IMR-90 (cell line): ENCODE results near the gene GNB4. TPM values are rescaled to one million over a fixed set of nuclear protein-coding genes. Genes with fewer than 3 reads are reported as not detected.

Experiments
- ATAC-seq: fragments of 200-7000 bp; cut with Tn5 transposase; 2 replicates; pipeline ENCODE4 v1.9.1; 2020; ENCODE audit warnings: low read depth, mild to moderate bottlenecking, moderate library complexity
- BruUV-seq: library from RNA; stranded (reverse); fragments of 400-500 nt; replicated peaks from 2 replicates; lab custom pipeline; 2021; lab: Mats Ljungman, UMichigan
- CTCF ChIA-PET: fragments of 300-600 bp; formaldehyde crosslinking; extraction: SDS; loops from one replicate; lab custom pipeline; 2021; ENCODE audit warnings: antibody characterized with exemption; lab: Yijun Ruan, JAX
- POLR2A ChIA-PET: fragments of 300-600 bp; sonication (Branson Sonifier 250); formaldehyde crosslinking; loops from one replicate; lab custom pipeline; 2022; ENCODE audit warnings: antibody characterized with exemption; ENCODE audit not compliant: unreplicated experiment; lab: Charles Lee
- DNase-seq: peaks from one replicate; pipeline ENCODE4 v3.0.0; 2013
- H2AFZ ChIP-seq: replicated peaks from 2 replicates; pipeline ENCODE3; 2013; ENCODE audit warnings: low read length, mild to moderate bottlenecking; ENCODE audit not compliant: poor library complexity
- H2AK5ac ChIP-seq: 2 replicates; pipeline ENCODE4 v1.6.1; 2013; ENCODE audit warnings: low read depth, low read length, inconsistent platforms
- H2AK9ac ChIP-seq: replicated peaks from 2 replicates; pipeline ENCODE3; 2013; ENCODE audit warnings: mild to moderate bottlenecking, low read depth, low read length, moderate library complexity; ENCODE audit not compliant: poor library complexity
- H2BK120ac ChIP-seq: 2 replicates; pipeline ENCODE4 v1.6.1; 2013; ENCODE audit warnings: low read depth, low read length, inconsistent platforms
- H2BK15ac ChIP-seq: 3 replicates; pipeline ENCODE4 v1.6.1; 2013; ENCODE audit warnings: low read depth, low read length, inconsistent platforms
- H2BK20ac ChIP-seq: 2 replicates; pipeline ENCODE4 v1.6.1; 2013; ENCODE audit warnings: low read depth, mild to moderate bottlenecking, inconsistent platforms, low read length, moderate library complexity
- H2BK5ac ChIP-seq: 2 replicates; pipeline ENCODE4 v1.6.1; 2013; ENCODE audit warnings: mild to moderate bottlenecking, low read depth, low read length, inconsistent platforms; ENCODE audit not compliant: poor library complexity, severe bottlenecking
- H3K14ac ChIP-seq: replicated peaks from 2 replicates; pipeline ENCODE4 v1.6.1; 2013; ENCODE audit warnings: low read depth, low read length, inconsistent platforms
- H3K18ac ChIP-seq: 2 replicates; pipeline ENCODE4 v1.6.1; 2013; ENCODE audit warnings: low read depth, low read length, control low read depth
- H3K23ac ChIP-seq: 2 replicates; pipeline ENCODE4 v1.6.1; 2013; ENCODE audit warnings: low read depth, low read length, inconsistent platforms
- H3K27ac ChIP-seq: 2 replicates; pipeline ENCODE4 v1.5.1; 2013; ENCODE audit warnings: mild to moderate bottlenecking, control low read depth, low read length; ENCODE audit not compliant: insufficient read depth
- H3K27me3 ChIP-seq: 2 replicates; pipeline ENCODE4 v1.6.1; 2013; ENCODE audit warnings: low read length; ENCODE audit not compliant: control insufficient read depth, insufficient read depth
- H3K36me3 ChIP-seq: 2 replicates; pipeline ENCODE4 v1.6.1; 2013; ENCODE audit warnings: low read length, mixed read lengths; ENCODE audit not compliant: control insufficient read depth, insufficient read depth
- H3K4ac ChIP-seq: 2 replicates; pipeline ENCODE4 v1.6.1; 2013; ENCODE audit warnings: low read depth, low read length, inconsistent platforms
- H3K4me1 ChIP-seq: 2 replicates; pipeline ENCODE4 v1.6.1; 2013; ENCODE audit warnings: low read length, mixed read lengths; ENCODE audit not compliant: control insufficient read depth, insufficient read depth
- H3K4me2 ChIP-seq: 2 replicates; pipeline ENCODE4 v1.6.1; 2013; ENCODE audit warnings: low read depth, mild to moderate bottlenecking, control low read depth, low read length, moderate library complexity
- H3K4me3 ChIP-seq: 2 replicates; pipeline ENCODE4 v1.5.1; 2013; ENCODE audit warnings: low read depth, mild to moderate bottlenecking, control low read depth, low read length, moderate library complexity; ENCODE audit not compliant: insufficient read depth
- H3K56ac ChIP-seq: 2 replicates; pipeline ENCODE4 v1.6.1; 2013; ENCODE audit warnings: low read length, inconsistent platforms; ENCODE audit not compliant: insufficient read depth; ENCODE audit errors: extremely low read depth
- H3K79me1 ChIP-seq, 2 experiments: 2 replicates each; pipeline ENCODE4 v1.6.1; 2013; ENCODE audit warnings: low read length in 2 of 2, inconsistent platforms in 1 of 2, low read depth in 1 of 2
- H3K9ac ChIP-seq: 2 replicates; pipeline ENCODE4 v1.6.1; 2013; ENCODE audit warnings: low read depth, low read length, control low read depth
- H3K9me1 ChIP-seq: 2 replicates; pipeline ENCODE4 v1.6.1; 2013; ENCODE audit warnings: low read length, inconsistent platforms; ENCODE audit not compliant: insufficient read depth
- H3K9me3 ChIP-seq: 2 replicates; pipeline ENCODE4 v1.6.1; 2013; ENCODE audit warnings: low read length; ENCODE audit not compliant: control insufficient read depth, insufficient read depth
- H4K20me1 ChIP-seq: 2 replicates; pipeline ENCODE4 v1.6.1; 2013; ENCODE audit warnings: low read length, inconsistent platforms; ENCODE audit not compliant: insufficient read depth
- H4K5ac ChIP-seq: 2 replicates; pipeline ENCODE4 v1.6.1; 2013; ENCODE audit warnings: mild to moderate bottlenecking, low read depth, low read length, control low read depth
- H4K8ac ChIP-seq, 2 experiments: 2 replicates each; pipeline ENCODE4 v1.6.1; 2013; ENCODE audit warnings: low read depth in 2 of 2, low read length in 2 of 2, control low read depth in 1 of 2, inconsistent platforms in 1 of 2
- H4K91ac ChIP-seq: 2 replicates; pipeline ENCODE4 v1.6.1; 2013; ENCODE audit warnings: low read depth, low read length, inconsistent platforms; ENCODE audit not compliant: insufficient read depth
- BHLHE40 ChIP-seq: fragments of 150-350 bp; IDR thresholded peaks from 2 replicates; pipeline ENCODE4 v1.6.1; 2016; ENCODE audit warnings: mild to moderate bottlenecking, low read depth, low read length
- CEBPB ChIP-seq: IDR thresholded peaks from 2 replicates; pipeline ENCODE4 v1.6.1; 2012; ENCODE audit warnings: low read depth, low read length, improper control_type of control experiment
- CTCF ChIP-seq: conservative IDR thresholded peaks from 2 replicates; pipeline ENCODE4 v1.5.1; 2012; ENCODE audit warnings: mild to moderate bottlenecking, low read depth, low read length, improper control_type of control experiment
- FOS ChIP-seq: fragments of 150-350 bp; IDR thresholded peaks from 2 replicates; pipeline ENCODE4 v1.6.1; 2016; ENCODE audit warnings: low read depth, low read length
- MXI1 ChIP-seq: IDR thresholded peaks from 2 replicates; pipeline ENCODE4 v1.6.1; 2012; ENCODE audit warnings: low read depth, mild to moderate bottlenecking, low read length, moderate library complexity, borderline replicate concordance
- POLR2A ChIP-seq: IDR thresholded peaks from 2 replicates; pipeline ENCODE4 v1.6.1; 2012; ENCODE audit warnings: mild to moderate bottlenecking, low read depth, low read length
- RFX5 ChIP-seq: IDR thresholded peaks from 2 replicates; pipeline ENCODE4 v1.8.0; 2012; ENCODE audit warnings: low read depth, mild to moderate bottlenecking, low read length, moderate library complexity
- WGBS, 2 experiments: methylation state at CpG; one replicate each; pipeline versions ENCODE4 v1.1.5 to v1.1.7; 2013; ENCODE audit warnings: missing lambda C conversion rate in 2 of 2; ENCODE audit not compliant: insufficient read length in 1 of 2; ENCODE audit errors: extremely low coverage in 2 of 2; 5-methylcytosine and 5-hydroxymethylcytosine counted together
- dilution Hi-C: fragments of 300-500 bp; cut with HindIII; formaldehyde crosslinking; loops from one replicate; pipeline ENCODE4 v1.14.3; 2018; ENCODE audit warnings: low sequenced_read_pairs; ENCODE audit not compliant: unreplicated experiment
- in situ Hi-C: fragments of 300-500 bp; cut with MboI; formaldehyde crosslinking; loops from 3 replicates; pipeline ENCODE4 v1.14.3; 2019; ENCODE audit warnings: low sequenced_read_pairs, inconsistent platforms, mixed read lengths
- intact Hi-C: fragments of 100-400 bp; cut with micrococcal nuclease; formaldehyde crosslinking; loops from 2 replicates; pipeline ENCODE4 v1.10.0; 2022
- polyA plus RNA-seq, 3 experiments: library from polyadenylated mRNA; depleted of rRNA; stranded (reverse); fragments of >200 nt; gene quantifications; 2 replicates each; pipeline ENCODE4 v1.2.3, GENCODE V29; 2012; ENCODE audit warnings: low replicate concordance in 1 of 3
- total RNA-seq: library from RNA; depleted of rRNA; stranded (reverse); fragments of >200 nt; gene quantifications from 2 replicates; pipeline ENCODE4 v1.2.3, GENCODE V29; 2012

Gene GNB4
- total and polyA plus RNA-seq, 2 of the 4 experiments (the other 2 are of a cell fraction): 22.1 to 112 TPM

GRCh38 chr3:179347345-179348194 lies 103.7 kb downstream of the GNB4 start, which contains the start of gene MFN1:
Gene MFN1 (plus strand): TSS chr3:179347709. CDS start chr3:179348852, 1,143 bp downstream.
- H3K4me2 ChIP-seq: peak within 1 kb of the TSS; percentile 77
- peak within 1 kb of the TSS; percentile 89 for H3K27ac ChIP-seq
- H4K8ac ChIP-seq: peak within 1 kb of the TSS; percentile 78 to 99
- peak within 1 kb of the TSS; percentile 70 for H2AK9ac ChIP-seq
- peak within 1 kb of the TSS; percentile 70; the same call in 1 of the 3 replicates for H2BK15ac ChIP-seq
- no peaks in the 10 kb centered on the region for H3K9me3 ChIP-seq
- peak within 1 kb of the TSS; percentile 98 for H3K4ac ChIP-seq
- peak within 1 kb of the TSS; percentile 98 for H3K23ac ChIP-seq
- POLR2A ChIA-PET: no interaction called here
- peak within 1 kb of the TSS; percentile 85 for H3K9ac ChIP-seq
- H3K56ac ChIP-seq: peak within 1 kb of the TSS; percentile 81
- peak within 1 kb of the TSS; percentile 80 for H2BK120ac ChIP-seq
- H3K4me3 ChIP-seq: peak within 1 kb of the TSS; percentile 62
- peaks cover 1% of the 10 kb centered on the region; the same call in 1 of the 2 replicates for H3K4me1 ChIP-seq
- no peaks in the 10 kb centered on the region for H3K27me3 ChIP-seq
- peak within 1 kb of the TSS; percentile 92 for H4K5ac ChIP-seq
- H2AK5ac ChIP-seq: 0 out of 2 replicates have a peak within 1 kb of the TSS, but pooled peaks have one; percentile 69
- WGBS, 2 experiments: 0% methylated on average over 21 of the region's 63 CpGs; no CpG with 5 or more reads in 1 of the 2 experiments
- H3K18ac ChIP-seq: peak within 1 kb of the TSS; percentile 71
- 0 out of 2 replicates have a peak within 1 kb of the TSS, but pooled peaks have one; percentile 29 for H2BK20ac ChIP-seq
- no peaks in the 10 kb centered on the region; the same call in 1 of the 2 replicates for H3K9me1 ChIP-seq
- BruUV-seq: no TSS peak
- in situ Hi-C loops (no loop called here), dilution Hi-C loops (no loop called here), intact Hi-C loops (no loop called here)
- peaks cover 15 to 33% of the 10 kb centered on the region in 2 experiments for H3K79me1 ChIP-seq
- TF ChIP-seq BHLHE40 (no peak), MXI1 (0 out of 2 replicates have a peak, but pooled peaks have one; percentile 58), POLR2A (peak; percentile 90), CEBPB (no peak), FOS (no peak), RFX5 (no peak), CTCF (no peak)
- H4K20me1 ChIP-seq: no peaks in the 10 kb centered on the region
- peak within 1 kb of the TSS; percentile 88 for H2BK5ac ChIP-seq
- peak; percentile 98 for ATAC-seq
- peak within 1 kb of the TSS; percentile 94 for H2AFZ ChIP-seq
- peak within 1 kb of the TSS; percentile 98 for H3K14ac ChIP-seq
- peak; percentile 94 for DNase-seq
- CTCF ChIA-PET: no interaction called here
- H4K91ac ChIP-seq: peak within 1 kb of the TSS; percentile 97
- H3K36me3 ChIP-seq: peaks cover 5% of the 10 kb centered on the region
